LNCAP (cell line): Measurements from ENCODE around the gene MAU2.

Experiments used
- CTCF ChIP-seq: fragments of 450-650 bp; IDR thresholded peaks from 2 replicates; pipeline ENCODE4 v1.5.1; 2017; ENCODE audit warnings: mild to moderate bottlenecking

MAU2 gene

DNA sequence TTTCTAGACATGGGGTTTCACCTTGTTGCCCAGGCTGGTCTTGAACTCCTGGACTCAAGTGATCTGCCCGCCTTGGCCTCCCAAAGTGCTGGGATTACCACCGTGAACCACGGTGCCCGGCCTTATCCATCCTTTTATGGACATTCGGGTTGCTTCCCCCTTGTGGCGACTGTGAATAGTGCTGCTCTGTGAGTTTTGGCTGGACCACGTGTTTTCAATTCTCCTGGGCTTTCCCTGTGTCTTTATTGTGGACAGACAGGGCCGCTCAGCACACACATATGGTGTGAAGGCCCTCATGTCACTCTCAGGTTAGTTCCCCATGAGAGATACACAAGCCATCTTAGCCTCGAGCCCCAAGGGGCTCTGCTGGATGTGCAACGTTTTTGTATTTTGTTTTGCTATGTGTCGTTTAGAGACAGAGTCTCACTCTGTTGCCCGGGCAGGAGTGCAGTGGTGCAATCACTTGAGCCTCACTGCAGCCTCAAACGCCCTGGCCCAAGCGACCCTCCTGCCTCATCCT lies 40.5 kb downstream of the MAU2 start:
- peak; percentile 79 for TF ChIP-seq CTCF

- TF ChIP-seq CTCF, result no peak
These were observed 41.4 kb downstream of the MAU2 start for GRCh38 chr19:19362075-19362474.

- TF ChIP-seq CTCF, result peak; percentile 98
These were observed 46.1 kb downstream of the MAU2 start for GRCh38 chr19:19366434-19367396.

DNA sequence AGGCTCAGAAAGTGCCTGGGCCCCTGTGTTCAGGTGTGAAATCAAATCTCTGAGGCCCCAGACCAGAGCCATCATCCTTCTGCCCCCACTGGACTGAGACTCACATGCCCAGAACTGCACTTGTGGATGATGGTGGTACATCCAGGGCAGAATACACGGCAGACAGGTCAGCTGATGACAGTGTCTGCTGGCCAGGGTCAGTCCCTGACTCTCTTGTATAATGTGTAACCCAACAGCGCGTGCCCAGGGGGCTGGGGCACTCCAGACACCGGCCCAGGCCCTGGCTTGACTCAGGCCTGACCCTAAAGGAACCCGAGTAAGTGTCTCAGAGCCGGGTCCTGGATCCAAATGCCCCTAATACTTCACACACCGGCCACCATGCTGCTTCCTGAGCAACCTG lies 47.5 kb downstream of the MAU2 start:
- no peak for TF ChIP-seq CTCF

DNA sequence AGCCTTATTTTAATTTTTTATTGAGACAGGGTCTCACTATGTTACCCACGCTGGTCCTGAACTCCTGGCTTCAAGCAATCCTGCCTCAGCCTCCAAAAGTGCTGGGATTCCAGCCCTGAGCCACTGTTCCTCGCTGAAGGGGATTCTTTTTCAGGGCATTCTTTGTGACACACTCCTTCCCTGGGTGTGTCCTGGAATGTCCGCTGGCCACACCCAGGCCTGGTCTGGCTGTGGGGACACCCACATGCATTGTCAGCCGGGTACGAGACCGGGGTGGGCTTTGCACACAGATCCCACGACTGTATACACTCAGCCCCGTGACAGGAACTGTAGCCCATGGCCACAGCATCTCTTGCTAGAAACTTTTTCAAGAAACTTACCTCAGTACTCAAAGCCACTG lies 50.4 kb downstream of the MAU2 start:
- no peak for TF ChIP-seq CTCF

- TF ChIP-seq CTCF, result no peak
These were observed 52.2 kb downstream of the MAU2 start for GRCh38 chr19:19372656-19373416.

GRCh38 chr19:19379527-19379926 lies 58.9 kb downstream of the MAU2 start:
- no peak for TF ChIP-seq CTCF
